Upper lobe of left lung (tissue), 6 donors: ENCODE results near the gene SLA2. TPM values are rescaled to one million over a fixed set of nuclear protein-coding genes. Genes with fewer than 3 reads are reported as not detected.
"Not testable (repeated sequence)": the region's sequence is repeated elsewhere in the genome, so short reads cannot be mapped to it uniquely, and the experiment has no call there.

ENCODE experiments used
- ATAC-seq, 2 donors: fragments of 200-7000 bp; cut with Tn5 transposase; one replicate each; pipeline ENCODE4 v1.9.1; 2022; ENCODE audit warnings: mild to moderate bottlenecking in 2 of 2, moderate library complexity in 2 of 2; ENCODE audit not compliant: low FRiP score in 2 of 2
- DNase-seq, 2 donors: peaks; one replicate each; pipeline ENCODE4 v3.0.0-alpha.2; 2019 to 2020
- H3K27ac ChIP-seq, 4 donors: fragments of 200-600 bp; sonication (generic); one replicate each; pipeline ENCODE4 v1.5.1; 2016 to 2019
- H3K27me3 ChIP-seq, 4 donors: fragments of 200-600 bp; sonication (generic); one replicate each; pipeline ENCODE4 v1.5.1; 2017 to 2019
- H3K36me3 ChIP-seq, 4 donors: fragments of 200-600 bp; sonication (generic); one replicate each; pipeline ENCODE4 v1.5.1; 2016 to 2019
- H3K4me1 ChIP-seq, 4 donors: fragments of 200-600 bp; sonication (generic); one replicate each; pipeline ENCODE4 v1.5.1; 2018 to 2019
- H3K4me3 ChIP-seq, 4 donors: fragments of 200-600 bp; sonication (generic); one replicate each; pipeline ENCODE4 v1.5.1; 2017 to 2019; ENCODE audit warnings: mild to moderate bottlenecking in 2 of 4, moderate library complexity in 1 of 4
- H3K9me3 ChIP-seq, 4 donors: fragments of 200-600 bp; sonication (generic); one replicate each; pipeline ENCODE4 v1.5.1; 2018 to 2019
- CTCF ChIP-seq, 6 experiments: fragments of 450-650 bp in 4 of 6; fragments of 200-600 bp in 2 of 6; sonication (generic) in 2 of 6; IDR thresholded peaks; one replicate each; pipeline ENCODE4 v1.5.1; 2016 to 2019; ENCODE audit warnings: antibody characterized with exemption in 6 of 6
- EP300 ChIP-seq, 4 donors: sonication (generic); formaldehyde crosslinking; IDR thresholded peaks; one replicate each; pipeline ENCODE4 v1.5.1; 2017; ENCODE audit warnings: antibody characterized with exemption in 4 of 4, control low read depth in 2 of 4
- POLR2A ChIP-seq, 4 donors: fragments of 450-650 bp; IDR thresholded peaks; one replicate each; pipeline ENCODE4 v1.5.1; 2016 to 2017; ENCODE audit warnings: antibody characterized with exemption in 4 of 4, mild to moderate bottlenecking in 2 of 4
- POLR2AphosphoS5 ChIP-seq, 2 donors: sonication (generic); formaldehyde crosslinking; IDR thresholded peaks; one replicate each; pipeline ENCODE4 v1.5.1; 2017; ENCODE audit warnings: antibody characterized with exemption in 2 of 2
- WGBS, 2 donors: methylation state at CpG; one replicate each; pipeline ENCODE4 v1.1.5; 2017 to 2018; 5-methylcytosine and 5-hydroxymethylcytosine counted together
- total RNA-seq, 6 donors: library from RNA; depleted of rRNA in 4 of 6; stranded (reverse); fragments of >200 nt in 4 of 6; gene quantifications; one replicate each; pipeline versions ENCODE4 v1.1.0 to v1.2.1, GENCODE V29; 2016 to 2021
- donor health status: DM: no; HTN: no; CAD: no; lungs with moderate emphysema.
- donor health status: DM: no; HTN: yes; CAD: no; lungs with severe emphysema.

The SLA2 gene
- total RNA-seq, 6 donors from 2014 or later: 0.97 to 6.9 (median 3.0) TPM

GRCh38 chr20:36569847-36570429, 76.1 kb downstream of the SLA2 start:
- Histone ChIP-seq H3K27me3 (no peaks in the 10 kb centered on the region), H3K9me3 (peaks cover 0 to 6% (median 2%) of the 10 kb centered on the region in 4 donors), H3K4me3 (no peak overlapping the region), H3K36me3 (no peaks in the 10 kb centered on the region), H3K4me1 (peaks cover 6 to 19% (median 9%) of the 10 kb centered on the region in 4 donors), H3K27ac (no peak overlapping the region)
- DNase-seq: no peak
- 88 to 90% methylated on average over 7 of the region's 7 CpGs for WGBS, 2 donors
- TF ChIP-seq EP300 (IDR thresholded peaks at IDR 0.05): no peak
- TF ChIP-seq POLR2AphosphoS5 (IDR thresholded peaks at IDR 0.05): no peak
- TF ChIP-seq CTCF (IDR thresholded peaks at IDR 0.05): no peak
- no peak for TF ChIP-seq POLR2A (IDR thresholded peaks at IDR 0.05)
- no peak for ATAC-seq

DNA sequence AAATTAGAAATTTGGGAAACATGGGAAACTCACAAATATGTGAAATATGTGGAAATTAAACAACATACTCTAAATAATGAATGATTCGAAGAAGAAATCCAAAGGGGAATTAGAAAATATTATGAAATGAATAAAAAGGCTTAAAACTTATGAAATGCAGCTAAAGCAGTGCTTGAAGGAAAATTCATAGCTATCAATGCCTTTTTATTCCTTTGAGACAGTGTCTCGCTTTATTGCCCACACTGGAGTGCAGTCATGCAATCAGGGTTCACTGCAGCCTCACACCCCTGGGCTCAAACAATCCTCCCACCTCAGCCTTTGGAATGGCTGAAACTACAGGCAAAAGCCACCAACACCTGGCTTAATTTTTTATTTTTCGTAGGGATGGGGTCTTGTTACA, 80.5 kb downstream of the SLA2 start:
- Histone ChIP-seq H3K27ac (no peak overlapping the region), H3K4me3 (no peak overlapping the region), H3K27me3 (no peaks in the 10 kb centered on the region), H3K4me1 (no peaks in the 10 kb centered on the region), H3K36me3 (no peaks in the 10 kb centered on the region), H3K9me3 (peaks cover 0 to 6% (median 2%) of the 10 kb centered on the region in 4 donors)
- WGBS, 2 donors: 89 to 91% methylated on average over 3 of the region's 3 CpGs
- TF ChIP-seq POLR2AphosphoS5 (IDR thresholded peaks at IDR 0.05): no peak
- TF ChIP-seq POLR2A (IDR thresholded peaks at IDR 0.05): no peak
- TF ChIP-seq CTCF (IDR thresholded peaks at IDR 0.05): no peak
- no peak for TF ChIP-seq EP300 (IDR thresholded peaks at IDR 0.05)
- ATAC-seq (no peak), DNase-seq (no peak)

GRCh38 chr20:36564726-36565121, 81.3 kb downstream of the SLA2 start:
- 87 to 93% methylated on average over 6 of the region's 6 CpGs for WGBS, 2 donors
- H3K27ac ChIP-seq, H3K9me3 ChIP-seq, H3K36me3 ChIP-seq, ATAC-seq, H3K4me3 ChIP-seq, H3K4me1 ChIP-seq, DNase-seq, H3K27me3 ChIP-seq: not testable (repeated sequence)

DNA sequence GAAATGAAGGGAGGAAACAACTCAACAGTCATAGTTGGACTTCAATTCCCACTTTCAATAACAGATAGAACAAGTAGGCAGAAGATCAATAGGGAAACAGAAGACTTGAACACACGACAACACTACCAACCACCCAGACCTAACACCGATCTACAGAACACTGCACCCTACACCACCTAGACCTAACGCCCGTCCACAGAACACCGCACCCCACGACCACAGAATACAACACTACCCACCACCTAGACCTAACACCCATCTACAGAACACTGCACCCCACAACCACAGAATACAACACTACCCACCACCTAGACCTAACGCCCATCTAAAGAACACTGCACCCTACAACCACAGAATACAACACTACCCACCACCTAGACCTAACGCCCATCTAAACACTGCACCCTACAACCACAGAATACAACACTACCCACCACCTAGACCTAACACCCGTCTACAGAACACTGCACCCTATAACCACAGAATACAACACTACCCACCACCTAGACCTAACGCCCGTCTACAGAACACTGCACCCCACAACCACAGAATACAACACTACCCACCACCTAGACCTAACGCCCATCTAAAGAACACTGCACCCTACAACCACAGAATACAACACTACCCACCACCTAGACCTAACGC, 81.8 kb downstream of the SLA2 start:
- not testable (repeated sequence) for ATAC-seq, H3K4me1 ChIP-seq, H3K9me3 ChIP-seq, DNase-seq, H3K27ac ChIP-seq, H3K27me3 ChIP-seq, H3K36me3 ChIP-seq, H3K4me3 ChIP-seq
- WGBS, 2 donors: 93 to 97% methylated on average over 12 to 13 of the region's 13 CpGs

- H3K4me1 ChIP-seq: no peaks in the 10 kb centered on the region
- H3K27me3 ChIP-seq: no peaks in the 10 kb centered on the region
- TF ChIP-seq EP300 (IDR thresholded peaks at IDR 0.05): no peak
- TF ChIP-seq POLR2A (IDR thresholded peaks at IDR 0.05): no peak
- TF ChIP-seq POLR2AphosphoS5 (IDR thresholded peaks at IDR 0.05): no peak
- no peak for TF ChIP-seq CTCF (IDR thresholded peaks at IDR 0.05)
- ATAC-seq (no peak), DNase-seq (no peak)
- H3K4me3 ChIP-seq: no peak overlapping the region
- H3K27ac ChIP-seq: no peak overlapping the region
- H3K36me3 ChIP-seq: no peaks in the 10 kb centered on the region
- H3K9me3 ChIP-seq: peaks cover 0 to 6% (median 2%) of the 10 kb centered on the region in 4 donors
- 89 to 100% methylated on average over 1 of the region's 1 CpG for WGBS, 2 donors
Measured at GRCh38 chr20:36563374-36563773, 82.6 kb downstream of the SLA2 start.

GRCh38 chr20:36562724-36563123, 83.3 kb downstream of the SLA2 start:
- H3K36me3 ChIP-seq: no peaks in the 10 kb centered on the region
- whole genome bisulfite sequencing, 2 donors: 86 to 87% methylated on average over 2 of the region's 2 CpGs
- H3K27me3 ChIP-seq: no peaks in the 10 kb centered on the region
- H3K27ac ChIP-seq: no peak overlapping the region
- ATAC-seq: no peak
- H3K9me3 ChIP-seq: peaks cover 0 to 6% (median 2%) of the 10 kb centered on the region in 4 donors
- H3K4me3 ChIP-seq: no peak overlapping the region
- no peak for TF ChIP-seq POLR2AphosphoS5 (IDR thresholded peaks at IDR 0.05)
- TF ChIP-seq CTCF (IDR thresholded peaks at IDR 0.05): no peak
- no peak for TF ChIP-seq POLR2A (IDR thresholded peaks at IDR 0.05)
- TF ChIP-seq EP300 (IDR thresholded peaks at IDR 0.05): no peak
- no peaks in the 10 kb centered on the region for H3K4me1 ChIP-seq
- no peak for DNase-seq
